H9 (cell line): ENCODE measurements around the gene PGM1. TPM values are rescaled to one million over a fixed set of nuclear protein-coding genes. Genes with fewer than 3 reads are reported as not detected.

Source experiments
- DNase-seq: peaks from one replicate; pipeline ENCODE4 v3.0.0-alpha.2; 2017
- H2AFZ ChIP-seq: one replicate; pipeline ENCODE4 v1.6.1; 2013; ENCODE audit warnings: mild to moderate bottlenecking, low read length, control low read depth, moderate library complexity
- H2AK5ac ChIP-seq: 2 replicates; pipeline ENCODE4 v1.6.1; 2013; ENCODE audit warnings: low read length, control low read depth, mixed read lengths; ENCODE audit not compliant: insufficient read length
- H2BK120ac ChIP-seq: one replicate; pipeline ENCODE4 v1.6.1; 2013; ENCODE audit warnings: low read depth, mild to moderate bottlenecking, low read length, control low read depth, inconsistent platforms; ENCODE audit not compliant: poor library complexity, severe bottlenecking
- H2BK12ac ChIP-seq: 2 replicates; pipeline ENCODE4 v1.6.1; 2013; ENCODE audit warnings: low read length, control low read depth, mixed read lengths, low read depth; ENCODE audit not compliant: insufficient read length
- H2BK15ac ChIP-seq: 2 replicates; pipeline ENCODE4 v1.6.1; 2013; ENCODE audit warnings: low read depth, low read length, control low read depth
- H2BK20ac ChIP-seq: one replicate; pipeline ENCODE4 v1.6.1; 2013; ENCODE audit warnings: low read depth, mild to moderate bottlenecking, low read length, control low read depth, inconsistent platforms; ENCODE audit not compliant: poor library complexity, severe bottlenecking
- H2BK5ac ChIP-seq: 2 replicates; pipeline ENCODE4 v1.6.1; 2013; ENCODE audit warnings: low read length, control low read depth, mixed read lengths; ENCODE audit not compliant: insufficient read length
- H3K14ac ChIP-seq: 2 replicates; pipeline ENCODE4 v1.6.1; 2013; ENCODE audit warnings: low read length, control low read depth; ENCODE audit not compliant: insufficient read depth
- H3K18ac ChIP-seq: 2 replicates; pipeline ENCODE4 v1.6.1; 2013; ENCODE audit warnings: low read depth, mild to moderate bottlenecking, mixed read lengths, low read length, control low read depth; ENCODE audit not compliant: insufficient read length
- H3K23ac ChIP-seq: 2 replicates; pipeline ENCODE4 v1.6.1; 2013; ENCODE audit warnings: low read length, control low read depth, mixed read lengths, low read depth; ENCODE audit not compliant: insufficient read length
- H3K23me2 ChIP-seq: 2 replicates; pipeline ENCODE4 v1.6.1; 2013; ENCODE audit warnings: low read depth, mild to moderate bottlenecking, mixed read lengths, low read length, control low read depth; ENCODE audit not compliant: insufficient read length, poor library complexity, severe bottlenecking
- H3K27ac ChIP-seq: 2 replicates; pipeline ENCODE4 v1.5.1; 2013; ENCODE audit warnings: low read length, control low read depth, mixed read lengths, low read depth; ENCODE audit not compliant: insufficient read length
- H3K27me3 ChIP-seq: 2 replicates; pipeline ENCODE4 v1.6.1; 2013; ENCODE audit warnings: low read length, control low read depth, inconsistent platforms; ENCODE audit not compliant: insufficient read depth
- H3K4ac ChIP-seq: 2 replicates; pipeline ENCODE4 v1.6.1; 2013; ENCODE audit warnings: low read depth, mild to moderate bottlenecking, control low read depth, inconsistent platforms, low read length, moderate library complexity
- H3K4me1 ChIP-seq: 2 replicates; pipeline ENCODE4 v1.6.1; 2013; ENCODE audit warnings: low read length, control low read depth, inconsistent platforms; ENCODE audit not compliant: insufficient read depth
- H3K4me2 ChIP-seq: 2 replicates; pipeline ENCODE4 v1.6.1; 2013; ENCODE audit warnings: low read length, control low read depth, mixed read lengths; ENCODE audit not compliant: insufficient read length, insufficient read depth
- H3K56ac ChIP-seq: 2 replicates; pipeline ENCODE4 v1.6.1; 2013; ENCODE audit warnings: low read depth, mild to moderate bottlenecking, mixed read lengths, low read length, control low read depth; ENCODE audit not compliant: insufficient read length
- H3K79me1 ChIP-seq: 2 replicates; pipeline ENCODE4 v1.6.1; 2013; ENCODE audit warnings: low read depth, mild to moderate bottlenecking, moderate library complexity, low read length, control low read depth, inconsistent platforms; ENCODE audit not compliant: insufficient read depth, poor library complexity, severe bottlenecking
- H3K79me2 ChIP-seq: 2 replicates; pipeline ENCODE4 v1.6.1; 2013; ENCODE audit warnings: low read length, control low read depth, inconsistent platforms; ENCODE audit not compliant: insufficient read depth
- H3K9ac ChIP-seq: 2 replicates; pipeline ENCODE4 v1.6.1; 2013; ENCODE audit warnings: low read length, control low read depth, mixed read lengths; ENCODE audit not compliant: insufficient read length; ENCODE audit errors: extremely low read depth
- H3K9me3 ChIP-seq: one replicate; pipeline ENCODE4 v1.6.1; 2013; ENCODE audit warnings: low read depth, low read length, inconsistent platforms; ENCODE audit not compliant: control insufficient read depth
- H3T11ph ChIP-seq: one replicate; pipeline ENCODE4 v1.6.1; 2013; ENCODE audit warnings: mild to moderate bottlenecking, low read length, control low read depth, inconsistent platforms
- H4K20me1 ChIP-seq: one replicate; pipeline ENCODE4 v1.6.1; 2013; ENCODE audit not compliant: control insufficient read depth, insufficient read length, insufficient read depth
- H4K5ac ChIP-seq: 2 replicates; pipeline ENCODE4 v1.6.1; 2013; ENCODE audit warnings: low read depth, mild to moderate bottlenecking, mixed read lengths, low read length, control low read depth; ENCODE audit not compliant: insufficient read length
- H4K8ac ChIP-seq: replicated peaks from 2 replicates; pipeline ENCODE4 v1.6.1; 2013; ENCODE audit warnings: low read length, control low read depth, mixed read lengths, low read depth; ENCODE audit not compliant: insufficient read length
- H4K91ac ChIP-seq: 2 replicates; pipeline ENCODE4 v1.6.1; 2013; ENCODE audit warnings: low read depth, mild to moderate bottlenecking, moderate library complexity, mixed read lengths, low read length, control low read depth; ENCODE audit not compliant: insufficient read length
- H3K27ac Mint-ChIP-seq, 3 experiments: 2 replicates in 2 of 3; 3 replicates in 1 of 3; pipeline ENCODE4 v1.8.0; 2020 to 2021; ENCODE audit warnings: mixed read lengths in 3 of 3, mild to moderate bottlenecking in 1 of 3, moderate library complexity in 1 of 3
- H3K27me3 Mint-ChIP-seq: 2 replicates; pipeline ENCODE4 v1.8.0; 2021; ENCODE audit warnings: low read depth, mild to moderate bottlenecking, moderate library complexity, mixed read lengths
- H3K36me3 Mint-ChIP-seq, 3 experiments: 2 replicates in 2 of 3; 3 replicates in 1 of 3; pipeline ENCODE4 v1.8.0; 2020 to 2021; ENCODE audit warnings: low read depth in 3 of 3, mixed read lengths in 3 of 3; ENCODE audit not compliant: insufficient read depth in 1 of 3
- H3K4me1 Mint-ChIP-seq, 2 experiments: 2 replicates each; pipeline ENCODE4 v1.8.0; 2020; ENCODE audit warnings: mixed read lengths in 2 of 2
- H3K4me3 Mint-ChIP-seq, 2 experiments: 2 replicates in 1 of 2; 3 replicates in 1 of 2; pipeline ENCODE4 v1.8.0; 2020 to 2021; ENCODE audit warnings: mild to moderate bottlenecking in 2 of 2, mixed read lengths in 2 of 2, moderate library complexity in 1 of 2
- H3K9me3 Mint-ChIP-seq, 2 experiments: 2 replicates in 1 of 2; 3 replicates in 1 of 2; pipeline ENCODE4 v1.8.0; 2020; ENCODE audit warnings: mild to moderate bottlenecking in 2 of 2, mixed read lengths in 2 of 2, moderate library complexity in 1 of 2
- CTCF ChIP-seq: fragments of 200-600 bp; sonication (generic); conservative IDR thresholded peaks from 3 replicates; pipeline ENCODE4 v1.8.0; 2021; ENCODE audit warnings: antibody characterized with exemption, mild to moderate bottlenecking
- WGBS: extraction: QIAGEN DNeasy Blood & Tissue Kit; methylation state at CpG from one replicate; pipeline ENCODE4 v1.1.7; 2013; ENCODE audit warnings: missing lambda C conversion rate, low lambda C conversion rate, mixed read lengths; ENCODE audit not compliant: insufficient read length; ENCODE audit errors: extremely low coverage; 5-methylcytosine and 5-hydroxymethylcytosine counted together
- total RNA-seq: library from RNA; stranded (reverse); gene quantifications from 2 replicates; pipeline ENCODE4 v1.2.1, GENCODE V29; 2021

Gene PGM1
- total RNA-seq, 1 experiment from 2014 or later, result 56.4 TPM

- H3K27ac ChIP-seq, result no peak overlapping the region
- no peak overlapping the region for H4K5ac ChIP-seq
- no peak overlapping the region for H2AK5ac ChIP-seq
- no peak overlapping the region for H2BK12ac ChIP-seq
- no peak overlapping the region for H3K18ac ChIP-seq
- no peak for DNase-seq
- no peak overlapping the region for H2BK120ac ChIP-seq
- H3K9me3 ChIP-seq, result no peaks in the 10 kb centered on the region
- no peak overlapping the region for H2BK15ac ChIP-seq
- H3K4ac ChIP-seq, result no peak overlapping the region
- no peak overlapping the region for H3K4me2 ChIP-seq
- no peak overlapping the region for H2BK20ac ChIP-seq
- H3K14ac ChIP-seq, result no peak overlapping the region
- H3K4me1 ChIP-seq, result no peaks in the 10 kb centered on the region
- no peak overlapping the region for H3K56ac ChIP-seq
- H3K27me3 Mint-ChIP-seq, result no peaks in the 10 kb centered on the region
- no peaks in the 10 kb centered on the region for H3K23me2 ChIP-seq
- no peaks in the 10 kb centered on the region for H3K79me2 ChIP-seq
- no peak overlapping the region for H4K91ac ChIP-seq
- no peak overlapping the region for H3K4me3 Mint-ChIP-seq
- no peak overlapping the region for H2AFZ ChIP-seq
- no peaks in the 10 kb centered on the region for H3K27me3 ChIP-seq
- H3T11ph ChIP-seq, result no peak overlapping the region
- H4K20me1 ChIP-seq, result no peaks in the 10 kb centered on the region
- WGBS, result no CpG with 5 or more reads among the region's 2 CpGs
- no peaks in the 10 kb centered on the region for H3K9me3 Mint-ChIP-seq
- no peaks in the 10 kb centered on the region for H3K4me1 Mint-ChIP-seq
- no peak for TF ChIP-seq CTCF
- no peak overlapping the region for H3K27ac Mint-ChIP-seq
- no peak overlapping the region for H3K9ac ChIP-seq
- no peak overlapping the region for H2BK5ac ChIP-seq
- H3K36me3 Mint-ChIP-seq, result no peaks in the 10 kb centered on the region; a peak in 1 of 7 replicates
- no peaks in the 10 kb centered on the region for H3K79me1 ChIP-seq
- no peak overlapping the region for H4K8ac ChIP-seq
- no peak overlapping the region for H3K23ac ChIP-seq
Observed at GRCh38 chr1:63547621-63548294, 45.5 kb upstream of the PGM1 start.
